Erythroblast (primary cell): ENCODE results near the gene DNAJB8.

Experiments used
- GATA1 ChIP-seq: IDR thresholded peaks from 2 replicates; pipeline ENCODE4 v1.6.1; 2011; ENCODE audit warnings: low read depth, mild to moderate bottlenecking, control low read depth, low read length, moderate library complexity
- POLR2A ChIP-seq: IDR thresholded peaks from 2 replicates; pipeline ENCODE4 v1.6.1; 2011; ENCODE audit warnings: mild to moderate bottlenecking, low read length

GRCh38 chr3:128425846-128426127 lies 40.9 kb downstream of the DNAJB8 start:
- TF ChIP-seq POLR2A (no peak), GATA1 (no peak)
